DOHH2 (cell line): Measurements from ENCODE around the gene GLI3.

Source experiments
- EZH2phosphoT487 ChIP-seq: fragments of 200-600 bp; sonication (generic); IDR thresholded peaks from 2 replicates; pipeline ENCODE4 v1.6.1; 2017; ENCODE audit warnings: borderline replicate concordance, mild to moderate bottlenecking, antibody characterized with exemption, low read length, moderate library complexity, mixed read lengths
- TF ChIP-seq, protein P1 (sequence below): fragments of 200-600 bp; sonication (generic); IDR thresholded peaks from one replicate; pipeline ENCODE4 v1.5.1; 2014; ENCODE audit warnings: antibody characterized with exemption, mild to moderate bottlenecking, low read depth, low read length; ENCODE audit not compliant: poor library complexity, severe bottlenecking

DNA sequence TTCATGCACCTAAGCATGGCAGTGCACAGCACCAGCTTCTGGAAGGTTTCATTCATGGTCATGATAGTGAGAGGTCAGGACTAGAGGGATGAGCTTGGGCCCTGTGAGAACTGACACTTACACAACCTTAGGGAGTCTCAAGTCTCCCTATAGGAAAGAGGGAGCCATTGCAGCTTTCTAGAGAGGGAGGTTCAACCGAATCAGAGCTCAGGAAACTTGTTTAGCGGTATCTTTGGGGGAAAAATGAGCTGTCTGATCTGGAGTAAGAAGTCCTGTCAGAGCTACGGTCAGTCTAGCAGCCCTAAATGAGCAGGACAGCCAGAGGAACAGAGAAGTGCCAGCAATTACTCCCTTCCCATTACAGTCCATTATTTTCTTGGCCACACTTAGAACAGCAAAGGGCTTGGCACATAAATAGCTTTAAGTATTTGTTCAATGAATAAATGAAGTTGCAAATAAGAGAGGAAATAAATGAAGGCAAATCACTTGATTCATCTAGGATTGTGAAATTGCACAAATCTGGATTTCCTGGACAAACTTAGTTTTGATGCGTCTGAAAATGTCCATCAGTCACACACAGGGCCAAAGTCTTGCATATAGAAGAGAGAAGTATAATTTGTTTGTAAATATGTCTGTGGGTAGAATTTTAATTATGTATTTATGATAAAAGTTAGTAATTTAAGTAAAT is 262.0 kb downstream of the GLI3 start:
- TF ChIP-seq, protein P1, sequence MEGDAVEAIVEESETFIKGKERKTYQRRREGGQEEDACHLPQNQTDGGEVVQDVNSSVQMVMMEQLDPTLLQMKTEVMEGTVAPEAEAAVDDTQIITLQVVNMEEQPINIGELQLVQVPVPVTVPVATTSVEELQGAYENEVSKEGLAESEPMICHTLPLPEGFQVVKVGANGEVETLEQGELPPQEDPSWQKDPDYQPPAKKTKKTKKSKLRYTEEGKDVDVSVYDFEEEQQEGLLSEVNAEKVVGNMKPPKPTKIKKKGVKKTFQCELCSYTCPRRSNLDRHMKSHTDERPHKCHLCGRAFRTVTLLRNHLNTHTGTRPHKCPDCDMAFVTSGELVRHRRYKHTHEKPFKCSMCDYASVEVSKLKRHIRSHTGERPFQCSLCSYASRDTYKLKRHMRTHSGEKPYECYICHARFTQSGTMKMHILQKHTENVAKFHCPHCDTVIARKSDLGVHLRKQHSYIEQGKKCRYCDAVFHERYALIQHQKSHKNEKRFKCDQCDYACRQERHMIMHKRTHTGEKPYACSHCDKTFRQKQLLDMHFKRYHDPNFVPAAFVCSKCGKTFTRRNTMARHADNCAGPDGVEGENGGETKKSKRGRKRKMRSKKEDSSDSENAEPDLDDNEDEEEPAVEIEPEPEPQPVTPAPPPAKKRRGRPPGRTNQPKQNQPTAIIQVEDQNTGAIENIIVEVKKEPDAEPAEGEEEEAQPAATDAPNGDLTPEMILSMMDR: no peak
- no peak for TF ChIP-seq EZH2phosphoT487
